ENCODE measurements around the gene PDE1C. TPM values are rescaled to one million over a fixed set of nuclear protein-coding genes. Genes with fewer than 3 reads are reported as not detected.

Gene PDE1C
- polyA plus RNA-seq, 1 of the 3 experiments (the other 2 are of a cell fraction): 4.6 TPM

GRCh38 chr7:32100407-32100907 is 30.2 kb upstream of the PDE1C start:
- ChIA-PET POLR2A (no interaction called here), CTCF (no interaction called here)

More at GRCh38 chr7:32100407-32100907, 30.2 kb upstream of the PDE1C start:
- Histone ChIP-seq H3K4me2 (no peak overlapping the region), H3K36me3 (replicated peaks in 1 of 2; ENCODE audit: control insufficient read depth in 1 of 2, insufficient read depth in 2 of 2, low read length in 1 of 2) (no peaks in the 10 kb centered on the region), H3F3A (replicated peaks; ENCODE audit: insufficient read depth) (no peaks in the 10 kb centered on the region), H4K20me1 (ENCODE audit: insufficient read depth) (no peaks in the 10 kb centered on the region), H2AFZ (ENCODE audit: low read depth) (no peak overlapping the region), H3K27ac (ENCODE audit: low read depth in 2 of 2, low read length in 1 of 2) (no peak overlapping the region), H3K9me3 (no peaks in the 10 kb centered on the region), H3K79me2 (ENCODE audit: insufficient read depth) (no peaks in the 10 kb centered on the region), H3K4me3 (ENCODE audit: low read depth in 2 of 2, low read length in 1 of 2) (no peak overlapping the region), H3K4me1 (ENCODE audit: control insufficient read depth in 1 of 2, insufficient read depth in 2 of 2, low read depth in 1 of 2, low read length in 1 of 2) (no peaks in the 10 kb centered on the region), H3K27me3 (ENCODE audit: insufficient read depth) (no peaks in the 10 kb centered on the region), H3K9ac (no peak overlapping the region), H3K9me2 (no peaks in the 10 kb centered on the region; the same call in 1 of the 2 replicates)
- TF ChIP-seq JUND (IDR thresholded peaks at IDR 0.05) (no peak), FOXM1 (IDR thresholded peaks at IDR 0.05; ENCODE audit: low read depth) (no peak), FOSL2 (IDR thresholded peaks at IDR 0.05; ENCODE audit: borderline replicate concordance, low read depth) (no peak), SMC3 (IDR thresholded peaks at IDR 0.05; ENCODE audit: low read depth, low read length) (no peak), TCF12 (IDR thresholded peaks at IDR 0.05) (no peak), MEF2A (IDR thresholded peaks at IDR 0.05; ENCODE audit: borderline replicate concordance, low read depth) (no peak), MXI1 (IDR thresholded peaks at IDR 0.05; ENCODE audit: low read depth, low read length) (no peak), EZH2phosphoT487 (IDR thresholded peaks at IDR 0.05; ENCODE audit: borderline replicate concordance, low read depth) (no peak), NRF1 (IDR thresholded peaks at IDR 0.05; ENCODE audit: low read depth, low read length) (no peak), GATA2 (CRISPR knock-in tag; IDR thresholded peaks at IDR 0.05) (no peak), RCOR1 (IDR thresholded peaks at IDR 0.05; ENCODE audit: low read length) (no peak), GABPA (IDR thresholded peaks at IDR 0.05; ENCODE audit: low read depth) (no peak), ELF1 (IDR thresholded peaks at IDR 0.05) (no peak), EP300 (IDR thresholded peaks at IDR 0.05; ENCODE audit: borderline replicate concordance in 1 of 2, low read depth in 1 of 2, low read length in 1 of 2) (no peak), POLR2AphosphoS5 (IDR thresholded peaks at IDR 0.05; ENCODE audit: low read depth, low read length) (no peak)
- TF ChIP-seq, protein P1, sequence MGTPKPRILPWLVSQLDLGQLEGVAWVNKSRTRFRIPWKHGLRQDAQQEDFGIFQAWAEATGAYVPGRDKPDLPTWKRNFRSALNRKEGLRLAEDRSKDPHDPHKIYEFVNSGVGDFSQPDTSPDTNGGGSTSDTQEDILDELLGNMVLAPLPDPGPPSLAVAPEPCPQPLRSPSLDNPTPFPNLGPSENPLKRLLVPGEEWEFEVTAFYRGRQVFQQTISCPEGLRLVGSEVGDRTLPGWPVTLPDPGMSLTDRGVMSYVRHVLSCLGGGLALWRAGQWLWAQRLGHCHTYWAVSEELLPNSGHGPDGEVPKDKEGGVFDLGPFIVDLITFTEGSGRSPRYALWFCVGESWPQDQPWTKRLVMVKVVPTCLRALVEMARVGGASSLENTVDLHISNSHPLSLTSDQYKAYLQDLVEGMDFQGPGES (IDR thresholded peaks at IDR 0.05; ENCODE audit: low read depth, low read length): no peak
- TF ChIP-seq, protein P2, sequence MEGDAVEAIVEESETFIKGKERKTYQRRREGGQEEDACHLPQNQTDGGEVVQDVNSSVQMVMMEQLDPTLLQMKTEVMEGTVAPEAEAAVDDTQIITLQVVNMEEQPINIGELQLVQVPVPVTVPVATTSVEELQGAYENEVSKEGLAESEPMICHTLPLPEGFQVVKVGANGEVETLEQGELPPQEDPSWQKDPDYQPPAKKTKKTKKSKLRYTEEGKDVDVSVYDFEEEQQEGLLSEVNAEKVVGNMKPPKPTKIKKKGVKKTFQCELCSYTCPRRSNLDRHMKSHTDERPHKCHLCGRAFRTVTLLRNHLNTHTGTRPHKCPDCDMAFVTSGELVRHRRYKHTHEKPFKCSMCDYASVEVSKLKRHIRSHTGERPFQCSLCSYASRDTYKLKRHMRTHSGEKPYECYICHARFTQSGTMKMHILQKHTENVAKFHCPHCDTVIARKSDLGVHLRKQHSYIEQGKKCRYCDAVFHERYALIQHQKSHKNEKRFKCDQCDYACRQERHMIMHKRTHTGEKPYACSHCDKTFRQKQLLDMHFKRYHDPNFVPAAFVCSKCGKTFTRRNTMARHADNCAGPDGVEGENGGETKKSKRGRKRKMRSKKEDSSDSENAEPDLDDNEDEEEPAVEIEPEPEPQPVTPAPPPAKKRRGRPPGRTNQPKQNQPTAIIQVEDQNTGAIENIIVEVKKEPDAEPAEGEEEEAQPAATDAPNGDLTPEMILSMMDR (IDR thresholded peaks at IDR 0.05): no peak
- TF ChIP-seq, protein P3, sequence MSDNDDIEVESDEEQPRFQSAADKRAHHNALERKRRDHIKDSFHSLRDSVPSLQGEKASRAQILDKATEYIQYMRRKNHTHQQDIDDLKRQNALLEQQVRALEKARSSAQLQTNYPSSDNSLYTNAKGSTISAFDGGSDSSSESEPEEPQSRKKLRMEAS (IDR thresholded peaks at IDR 0.05; ENCODE audit: low read depth): no peak
- TF ChIP-seq, protein P4, sequence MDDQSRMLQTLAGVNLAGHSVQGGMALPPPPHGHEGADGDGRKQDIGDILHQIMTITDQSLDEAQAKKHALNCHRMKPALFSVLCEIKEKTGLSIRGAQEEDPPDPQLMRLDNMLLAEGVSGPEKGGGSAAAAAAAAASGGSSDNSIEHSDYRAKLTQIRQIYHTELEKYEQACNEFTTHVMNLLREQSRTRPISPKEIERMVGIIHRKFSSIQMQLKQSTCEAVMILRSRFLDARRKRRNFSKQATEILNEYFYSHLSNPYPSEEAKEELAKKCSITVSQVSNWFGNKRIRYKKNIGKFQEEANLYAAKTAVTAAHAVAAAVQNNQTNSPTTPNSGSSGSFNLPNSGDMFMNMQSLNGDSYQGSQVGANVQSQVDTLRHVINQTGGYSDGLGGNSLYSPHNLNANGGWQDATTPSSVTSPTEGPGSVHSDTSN (IDR thresholded peaks at IDR 0.05): no peak
- whole genome bisulfite sequencing (ENCODE audit: low lambda C conversion rate): 15% methylated on average over 2 of the region's 2 CpGs
- DNase-seq: no peak

All from SK-N-SH (cell line).